Mesenteric fat pad (tissue), 1 donor: ENCODE data around the gene ARID3A. TPM values are rescaled to one million over a fixed set of nuclear protein-coding genes. Genes with fewer than 3 reads are reported as not detected.
"Not testable (repeated sequence)": the region's sequence is repeated elsewhere in the genome, so short reads cannot be mapped to it uniquely, and the experiment has no call there.

ENCODE experiments used
- DNase-seq: peaks from one replicate; pipeline ENCODE4 v3.0.0-alpha.2; 2020; ENCODE audit warnings: low spot score
- total RNA-seq: library from RNA; stranded (reverse); fragmentation: NEBNext Ultra II Directional; extraction: Animal tissue kit (Norgen Biotek cat#: 25700); gene quantifications from one replicate; pipeline ENCODE4 v1.2.1, GENCODE V29; 2021
- donor health status: DM: yes; HTN: yes; CAD: no.

Gene ARID3A
- total RNA-seq, 1 donor from 2014 or later = 19.5 TPM

DNA sequence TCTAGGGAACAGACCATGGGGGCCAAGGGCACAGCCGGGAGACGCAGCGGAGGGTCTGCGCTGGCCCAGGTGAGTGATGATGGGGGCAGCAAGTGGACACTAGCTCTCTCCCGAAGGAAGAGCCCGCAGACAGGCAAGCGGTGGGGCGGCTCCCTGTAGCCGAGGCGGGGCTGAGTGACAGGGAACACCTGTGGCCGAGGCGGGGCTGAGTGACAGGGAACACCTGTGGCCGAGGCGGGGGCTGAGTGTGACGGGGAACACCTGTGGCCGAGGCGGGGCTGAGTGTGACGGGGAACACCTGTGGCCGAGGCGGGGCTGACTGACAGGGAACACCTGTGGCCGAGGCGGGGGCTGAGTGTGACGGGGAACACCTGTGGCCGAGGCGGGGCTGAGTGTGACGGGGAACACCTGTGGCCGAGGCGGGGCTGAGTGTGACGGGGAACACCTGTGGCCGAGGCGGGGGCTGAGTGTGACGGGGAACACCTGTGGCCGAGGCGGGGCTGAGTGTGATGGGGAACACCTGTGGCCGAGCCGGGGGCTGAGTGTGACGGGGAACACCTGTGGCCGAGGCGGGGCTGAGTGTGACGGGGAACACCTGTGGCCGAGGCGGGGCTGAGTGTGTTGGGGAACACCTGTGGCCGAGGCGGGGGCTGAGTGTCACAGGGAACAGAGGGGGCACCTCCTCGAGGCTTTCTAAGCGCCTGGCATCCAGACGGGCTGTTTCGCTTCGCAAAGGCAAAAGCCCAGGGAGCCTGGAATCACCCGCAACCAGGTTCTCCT is 34.2 kb upstream of the ARID3A start:
- DNase-seq = not testable (repeated sequence)

DNA sequence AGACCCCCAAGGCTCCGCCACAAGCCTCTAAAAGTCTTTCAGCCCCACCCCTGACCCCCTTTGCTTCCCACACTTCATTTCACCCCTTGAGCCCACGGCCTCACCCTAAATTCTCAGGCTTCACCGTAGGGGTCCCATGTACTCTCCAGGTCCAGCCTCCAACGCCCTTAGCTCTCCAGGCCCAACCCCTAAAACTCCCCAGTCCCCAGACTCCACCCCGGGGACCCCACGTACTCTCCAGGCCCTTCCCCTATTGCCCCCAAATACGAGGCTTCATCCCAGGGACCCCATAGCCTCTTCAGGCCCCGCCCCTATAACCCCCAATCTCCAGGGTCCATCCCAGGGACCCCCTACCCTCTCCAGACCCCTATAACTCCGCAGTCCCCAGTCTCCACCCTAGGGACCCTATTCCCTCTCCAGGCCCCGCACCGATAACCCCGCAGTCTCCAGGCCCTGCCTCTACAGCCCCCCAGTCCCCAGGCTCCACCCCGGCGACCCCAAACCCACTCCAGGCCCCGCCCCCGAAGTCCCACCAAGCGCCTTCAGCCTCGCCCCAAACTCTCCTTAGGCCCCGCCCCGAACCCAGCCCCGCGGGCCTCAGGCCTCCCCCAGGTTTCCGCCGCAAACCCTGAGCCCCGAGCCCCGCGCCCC is 33.5 kb upstream of the ARID3A start:
- no peak for DNase-seq

DNA sequence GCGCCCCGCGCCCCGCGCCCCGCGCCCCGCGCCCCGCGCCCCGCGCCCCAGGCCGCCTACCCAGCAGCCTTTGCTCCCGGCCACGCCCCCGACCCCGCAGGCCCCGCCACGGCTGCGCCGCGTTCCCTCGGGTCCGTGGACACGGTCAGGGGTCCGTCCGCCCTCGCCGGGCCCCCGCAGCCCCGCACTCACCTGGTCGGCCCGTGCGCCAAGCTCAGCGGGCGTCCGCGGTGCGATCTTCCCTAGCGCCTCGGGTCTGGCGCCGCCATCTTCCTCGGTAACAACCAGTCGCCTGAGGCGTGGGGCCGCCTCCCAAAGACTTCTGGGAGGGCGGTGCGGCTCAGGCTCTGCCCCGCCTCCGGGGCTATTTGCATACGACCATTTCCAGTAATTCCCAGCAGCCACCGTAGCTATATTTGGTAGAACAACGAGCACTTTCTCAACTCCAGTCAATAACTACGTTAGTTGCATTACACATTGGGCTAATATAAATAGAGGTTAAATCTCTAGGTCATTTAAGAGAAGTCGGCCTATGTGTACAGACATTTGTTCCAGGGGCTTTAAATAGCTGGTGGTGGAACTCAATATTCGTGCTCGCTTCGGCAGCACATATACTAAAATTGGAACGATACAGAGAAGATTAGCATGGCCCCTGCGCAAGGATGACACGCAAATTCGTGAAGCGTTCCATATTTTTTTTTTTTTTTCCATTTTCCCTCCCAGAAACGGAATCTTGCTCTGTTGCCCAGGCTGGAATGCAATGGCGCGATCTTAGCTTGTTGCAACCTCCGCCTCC is 32.7 kb upstream of the ARID3A start, which contains the start of the genes MED16 and RNU6-9:
TSS of gene MED16 (minus strand) at position 294 of the 796 bp plus-strand sequence. CDS start 2,056 bp downstream, outside the sequence.
TSS of gene RNU6-9 (plus strand) at position 591 of the 796 bp plus-strand sequence.
- peak; percentile 98 for DNase-seq

DNA sequence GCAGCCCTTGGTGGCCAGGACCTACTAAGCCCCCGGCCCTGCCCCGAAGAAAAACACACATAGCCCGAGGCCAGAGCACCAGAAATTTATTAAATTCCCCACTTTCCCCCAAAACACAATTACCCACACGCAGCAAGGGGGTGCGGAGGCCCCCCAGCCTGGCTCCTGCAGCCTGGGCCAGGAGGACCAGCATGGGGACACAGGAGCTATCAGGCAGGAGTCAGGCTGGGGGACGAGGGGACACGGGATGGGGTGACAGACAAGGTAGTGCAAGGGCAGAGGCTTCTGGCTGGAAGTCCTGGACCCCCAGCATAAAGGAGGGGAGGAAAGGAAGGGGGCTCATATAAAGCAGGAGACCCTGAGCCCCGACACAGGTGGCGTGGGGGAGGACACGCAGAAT is 29.4 kb upstream of the ARID3A start:
- no peak for DNase-seq

DNA sequence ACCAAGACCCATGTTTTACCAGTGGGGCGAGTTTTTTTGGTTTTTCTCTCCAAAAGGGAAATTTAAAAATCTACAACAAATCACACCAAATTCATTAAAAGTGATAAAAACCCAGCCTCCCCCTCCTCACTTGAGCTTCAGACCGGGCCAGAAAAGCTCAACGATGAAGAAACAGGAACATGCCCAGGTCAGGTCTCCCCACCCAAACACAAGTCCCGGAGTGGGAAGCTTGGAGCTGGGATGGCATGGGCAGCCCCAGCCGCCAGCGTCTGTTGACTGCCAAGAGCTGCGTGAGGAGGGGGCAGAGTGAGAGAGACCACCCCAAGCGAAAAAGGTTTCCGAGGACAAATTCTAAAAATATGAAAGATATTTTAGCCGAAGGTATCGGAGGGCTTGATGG is 28.8 kb upstream of the ARID3A start:
- DNase-seq = no peak

DNA sequence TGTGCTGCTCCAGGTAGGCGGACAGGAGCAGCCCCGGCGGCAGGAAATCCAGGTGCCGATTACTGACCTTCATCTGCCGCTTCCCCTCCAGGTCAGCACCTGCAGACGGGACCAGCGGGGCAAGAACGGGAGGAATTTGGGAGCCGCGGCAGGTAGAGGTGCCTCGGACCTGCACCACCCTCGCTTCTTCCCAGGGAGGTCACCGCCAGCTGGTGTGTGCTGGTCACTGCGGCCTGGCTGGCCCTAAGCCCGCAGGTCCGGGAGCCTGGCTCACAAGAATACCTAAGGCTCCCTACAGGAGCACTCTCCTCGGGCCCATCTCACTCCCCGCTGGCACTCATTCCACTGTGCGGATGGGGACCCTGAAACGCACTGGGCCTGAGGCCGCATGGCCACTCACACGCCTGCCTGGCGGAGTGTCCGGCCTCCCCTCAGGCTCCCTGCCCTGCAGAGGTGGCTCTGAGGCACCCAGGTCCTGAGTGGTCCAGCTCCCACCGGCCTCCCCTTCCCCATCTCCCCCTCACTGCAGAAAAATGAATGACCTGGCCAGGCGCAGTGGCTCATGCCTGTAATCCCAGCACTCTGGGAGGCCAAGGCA is 28.3 kb upstream of the ARID3A start:
- no peak for DNase-seq

DNA sequence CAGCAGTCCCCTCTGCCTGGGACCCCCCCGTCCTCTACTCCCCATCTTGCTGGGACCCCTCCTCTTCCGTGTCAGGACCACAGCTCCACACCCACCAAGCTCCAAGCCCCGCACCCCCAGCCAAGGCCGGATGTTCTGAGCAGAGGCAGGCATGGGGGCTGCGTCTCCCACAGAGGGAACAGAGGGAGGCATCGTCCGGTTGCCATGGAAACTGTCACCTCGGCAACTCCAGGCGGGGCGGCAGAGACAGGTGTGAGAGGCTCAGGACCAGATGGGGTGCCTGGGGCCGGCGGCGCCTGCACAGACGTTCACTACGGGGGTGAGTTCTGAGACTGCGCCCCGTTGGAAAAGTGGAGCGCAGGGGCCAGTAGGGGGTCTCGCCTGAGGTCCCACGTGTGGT is 27.2 kb upstream of the ARID3A start:
- DNase-seq = no peak

DNA sequence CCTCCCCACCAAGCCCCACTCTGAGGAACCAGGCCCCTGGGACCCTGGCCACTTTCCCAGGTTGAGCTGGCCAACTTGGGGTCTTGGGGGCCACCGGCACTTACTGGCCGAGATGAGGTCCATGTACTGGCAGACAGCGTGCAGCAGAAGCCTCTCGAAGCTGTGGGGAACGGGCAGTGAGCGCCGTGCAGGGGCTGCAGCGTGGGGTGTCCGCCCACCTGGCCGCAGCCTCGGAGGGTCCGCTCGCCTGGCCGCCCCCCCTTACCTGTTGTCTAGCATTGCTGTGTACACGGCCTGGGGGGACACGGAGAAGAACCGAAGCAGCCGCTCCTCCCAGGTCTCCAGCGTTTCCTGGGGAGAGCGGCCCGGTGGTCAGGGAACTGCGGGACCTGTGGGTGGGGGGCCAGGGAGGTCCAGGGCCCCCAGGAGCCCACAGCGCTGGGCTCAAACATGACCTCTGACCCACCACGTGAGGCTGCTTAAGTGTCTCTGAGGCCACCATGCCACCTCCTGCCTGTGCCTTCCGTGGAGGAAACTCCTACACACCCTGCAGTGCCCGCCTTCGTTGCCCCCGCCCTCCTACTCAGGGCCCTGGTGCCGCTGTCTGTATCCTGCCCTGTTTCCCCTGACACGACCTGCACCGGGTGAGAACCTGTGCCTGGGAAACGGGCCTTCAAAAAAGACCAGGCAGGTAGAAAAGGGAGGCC is 26.3 kb upstream of the ARID3A start:
- DNase-seq = no peak

DNA sequence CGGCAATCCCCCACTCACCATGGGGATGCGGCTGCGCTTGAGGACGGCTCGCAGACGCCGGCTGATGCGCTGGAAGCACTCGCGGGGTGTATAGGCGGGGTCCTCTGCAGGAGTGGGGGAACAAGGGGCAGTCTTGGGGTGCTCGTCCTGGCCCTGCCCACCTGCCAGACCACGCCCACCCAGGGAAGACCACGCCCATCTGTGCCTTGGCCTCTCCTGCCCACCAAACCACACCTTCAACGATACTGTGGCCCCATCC is 25.9 kb upstream of the ARID3A start:
- DNase-seq = no peak

DNA sequence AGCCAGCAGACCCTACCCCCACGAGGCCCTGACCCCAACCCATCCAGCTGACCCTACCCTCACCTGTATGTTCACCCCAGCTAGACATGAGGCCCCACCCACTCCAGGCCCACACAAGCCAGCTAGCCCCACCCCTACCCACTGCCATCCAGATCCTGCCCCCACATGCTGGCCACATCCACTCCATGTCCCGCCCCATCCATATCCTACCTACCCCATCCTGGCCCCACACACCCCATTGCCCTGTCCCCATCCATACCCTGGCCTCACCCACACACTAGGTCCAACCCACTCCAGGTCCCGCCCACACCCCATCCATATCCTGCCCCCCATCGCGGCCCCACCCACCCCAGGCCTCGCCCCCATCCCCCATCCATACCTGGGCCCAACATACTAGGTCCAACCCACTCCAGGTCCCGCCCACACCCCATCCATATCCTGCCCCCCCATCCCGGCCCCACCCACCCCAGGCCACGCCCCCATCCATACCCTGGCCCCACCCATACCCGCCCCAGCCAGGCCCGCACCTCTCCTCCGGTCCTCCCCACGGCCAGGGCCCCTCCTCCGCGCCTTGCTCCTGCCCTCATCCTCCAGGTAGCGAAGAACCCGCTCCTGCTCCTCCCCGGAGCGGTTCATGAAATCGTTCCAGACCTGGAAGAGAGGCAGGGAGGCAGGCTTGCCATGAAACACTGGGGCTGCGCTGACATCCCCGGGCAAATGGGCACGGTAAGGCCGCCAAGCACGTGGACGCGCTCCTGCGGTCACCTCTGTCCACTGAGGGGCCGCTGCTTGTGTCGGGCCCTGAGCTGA is 25.3 kb upstream of the ARID3A start:
- DNase-seq = no peak

DNA sequence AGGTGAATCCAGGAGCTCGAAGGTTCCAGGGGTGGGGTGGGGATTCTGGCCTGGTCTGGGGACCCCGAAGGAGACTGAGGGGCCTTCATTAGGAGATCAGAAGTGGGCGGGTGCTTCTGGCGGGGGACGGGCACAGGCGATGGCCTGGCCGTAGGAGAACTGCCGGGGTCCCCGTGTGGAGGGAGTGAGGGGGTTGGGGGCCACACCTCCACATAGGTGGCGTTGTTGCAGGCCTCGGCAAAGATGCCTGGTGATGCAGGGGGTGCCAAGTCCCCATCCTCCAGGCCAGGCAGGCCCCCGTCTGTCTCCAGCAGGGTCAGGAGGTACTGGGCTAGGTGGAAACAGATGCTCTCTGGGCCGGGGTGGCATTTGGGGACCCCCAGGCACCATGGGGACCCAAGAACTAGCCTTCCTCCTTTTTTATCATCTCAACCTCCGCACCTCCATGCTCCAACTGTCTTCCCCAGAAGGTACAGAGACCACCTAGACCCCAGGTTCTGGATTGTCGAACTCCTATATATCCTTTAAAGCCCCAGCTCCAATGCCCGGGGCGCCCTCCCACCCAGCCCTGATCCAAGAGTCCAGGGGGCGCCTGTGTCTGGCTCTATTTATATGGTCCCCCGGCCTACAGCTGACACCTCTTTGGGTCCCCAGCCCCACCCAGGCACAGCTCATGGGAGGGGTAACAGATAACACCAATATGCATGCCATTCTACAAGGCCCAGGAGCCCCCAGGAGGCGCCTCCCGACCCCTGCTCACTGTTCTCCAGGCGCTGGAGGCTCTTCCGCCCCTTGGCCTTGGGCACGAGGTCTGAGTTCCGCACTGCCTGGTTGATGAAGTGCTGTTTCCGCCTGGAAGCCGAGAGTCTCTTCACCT is 24.4 kb upstream of the ARID3A start:
- DNase-seq = no peak

DNA sequence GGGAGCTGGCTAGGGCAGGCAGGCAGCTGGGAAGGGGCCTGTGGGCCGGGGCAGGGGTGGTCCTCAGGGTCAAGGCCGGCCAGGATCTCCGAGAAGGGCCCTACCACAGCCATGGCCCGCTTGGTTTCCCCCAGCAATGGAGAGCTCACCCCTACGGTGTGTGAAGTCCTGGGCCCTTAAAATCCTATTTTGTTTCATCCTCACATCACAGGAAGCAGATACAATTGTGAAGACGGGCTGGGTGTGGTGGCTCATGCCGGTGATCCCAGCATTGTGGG is 23.8 kb upstream of the ARID3A start:
- DNase-seq = no peak

DNA sequence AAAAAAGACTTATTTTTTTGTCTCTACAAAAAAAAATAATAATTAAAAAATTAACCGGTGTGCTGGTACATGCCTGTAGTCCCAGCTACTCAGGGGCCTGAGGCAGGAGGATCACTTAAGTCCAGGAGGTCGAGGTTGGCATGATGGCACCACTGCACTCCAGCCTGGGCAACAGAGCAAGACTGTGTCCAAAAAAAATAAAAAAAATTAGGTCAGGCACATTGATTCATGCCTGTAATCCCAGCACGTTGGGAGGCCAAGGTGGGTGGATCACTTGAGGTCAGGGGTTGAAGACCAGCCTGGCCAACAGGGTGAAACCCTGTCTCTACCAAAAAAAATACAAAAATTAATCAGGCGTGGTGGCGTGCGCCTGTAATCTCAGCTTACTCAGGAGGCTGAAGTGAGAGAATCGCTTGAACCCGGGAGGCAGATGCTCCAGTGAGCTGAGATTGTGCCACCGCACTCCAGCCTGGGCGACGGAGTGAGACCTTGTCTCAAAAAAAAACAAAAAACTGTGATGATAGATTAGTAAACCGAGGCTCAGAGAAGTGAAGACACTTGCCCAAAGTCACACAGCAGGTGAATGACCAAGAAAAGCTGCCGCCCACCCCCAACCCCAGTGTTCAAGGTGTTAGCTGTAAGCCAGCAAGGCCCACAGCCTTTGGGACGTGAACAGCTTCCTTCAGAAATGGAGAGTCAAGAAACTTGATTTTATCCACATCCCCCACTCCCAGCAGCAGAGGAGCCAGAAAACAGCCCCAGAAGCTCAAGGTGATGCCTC is 23.2 kb upstream of the ARID3A start:
- no peak for DNase-seq

DNA sequence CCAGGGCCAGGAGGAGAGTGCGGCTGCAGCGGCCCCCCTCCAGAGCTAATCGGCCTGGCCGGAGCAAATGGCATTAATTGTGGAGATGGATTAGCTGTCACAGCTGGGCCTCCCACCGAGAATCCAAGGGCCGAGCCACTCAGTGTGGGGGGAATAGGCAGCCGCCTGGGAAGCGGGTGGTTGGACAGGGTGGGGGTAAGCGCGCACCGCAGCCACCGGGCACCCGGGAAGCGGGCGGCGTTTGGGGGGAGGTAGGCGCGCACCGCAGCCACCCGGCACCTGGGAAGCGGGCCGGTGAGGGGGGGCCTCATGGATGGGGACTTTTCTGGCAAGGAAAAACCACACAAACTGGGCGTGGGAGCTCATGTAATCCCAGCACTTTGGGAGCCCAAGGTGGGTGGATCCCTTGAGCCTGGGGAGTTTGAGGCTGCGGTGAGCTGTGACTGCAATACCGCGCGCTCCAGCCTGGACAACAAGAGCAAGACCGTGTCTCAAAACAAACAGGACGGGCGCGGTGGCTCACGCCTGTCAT is 22.5 kb upstream of the ARID3A start:
- DNase-seq = no peak

DNA sequence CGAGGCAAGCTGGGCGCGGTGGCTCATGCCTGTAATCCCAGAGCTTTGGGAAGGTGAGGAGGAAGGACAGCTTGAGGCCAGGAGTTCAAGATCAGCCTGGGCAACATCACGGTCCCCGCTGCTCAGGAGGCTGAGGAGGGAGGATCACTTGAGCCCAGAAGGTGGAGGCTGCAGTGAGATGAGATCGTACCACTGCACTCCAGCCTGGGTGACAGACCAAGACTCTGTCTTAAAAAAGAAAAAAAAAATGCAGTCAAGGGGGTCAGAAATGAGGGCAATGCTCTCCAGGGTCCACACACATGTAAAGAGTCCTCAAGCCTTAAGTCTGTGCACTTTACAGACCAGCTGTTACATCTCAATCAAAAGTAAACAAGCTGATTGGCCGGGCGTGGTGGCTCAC is 21.3 kb upstream of the ARID3A start:
- no peak for DNase-seq

DNA sequence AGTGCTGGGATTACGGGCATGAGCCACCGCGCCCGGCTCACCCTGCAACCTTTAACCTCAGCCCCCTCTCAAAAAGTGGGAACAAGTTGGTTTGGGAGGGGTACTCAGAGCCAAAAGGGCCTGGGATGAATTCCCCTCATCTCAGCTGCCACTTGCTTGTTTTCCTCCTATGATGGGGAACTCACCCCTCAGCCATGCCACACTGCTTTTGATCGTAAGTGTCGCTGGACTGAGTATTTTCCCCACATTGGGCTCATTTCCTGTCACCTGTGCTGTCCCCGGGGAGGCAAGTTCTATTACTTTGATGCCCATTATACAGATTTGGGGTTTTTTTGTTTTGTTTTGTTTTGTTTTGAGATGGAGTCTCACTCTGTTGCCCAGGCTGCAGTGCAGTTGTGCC is 19.4 kb upstream of the ARID3A start:
- DNase-seq = no peak

DNA sequence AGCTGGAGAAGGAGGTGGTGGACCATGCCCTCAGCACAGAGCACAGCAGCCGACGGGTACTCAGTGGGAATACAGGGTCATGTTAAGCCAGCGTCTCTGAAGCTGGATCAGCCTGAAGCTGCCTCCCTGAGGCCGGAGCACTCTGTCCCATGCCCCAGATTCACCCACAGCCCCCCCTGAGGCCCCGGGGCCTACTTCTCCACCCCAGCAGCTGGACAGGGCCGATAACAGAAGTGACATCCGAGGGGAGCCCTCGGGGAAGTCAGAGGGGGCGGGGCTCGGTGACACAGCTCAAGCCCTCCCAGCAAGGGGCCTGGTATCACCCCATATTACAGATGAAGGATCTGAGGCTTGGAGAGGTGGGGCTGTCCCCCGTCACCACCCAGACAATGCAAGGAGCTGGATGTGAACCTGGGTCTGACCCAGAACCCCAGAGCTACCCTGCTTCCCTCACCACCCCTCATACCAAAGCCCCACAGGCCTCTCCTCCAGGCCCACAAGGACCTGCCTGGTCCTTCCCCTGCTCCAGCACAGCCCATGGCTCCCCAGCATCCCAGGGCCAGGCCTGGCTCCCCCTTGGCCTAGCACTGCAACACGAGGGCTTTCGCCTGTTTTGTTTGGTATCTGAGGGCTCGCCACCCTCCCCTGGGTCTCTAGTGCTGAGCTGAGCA is 18.5 kb upstream of the ARID3A start:
- DNase-seq = no peak
